Measurements from ENCODE around the gene UBR1.

The UBR1 gene

GRCh38 chr15:42903388-42904324 is 202.2 kb downstream of the UBR1 start:
- DNase-seq: no peak

DNA sequence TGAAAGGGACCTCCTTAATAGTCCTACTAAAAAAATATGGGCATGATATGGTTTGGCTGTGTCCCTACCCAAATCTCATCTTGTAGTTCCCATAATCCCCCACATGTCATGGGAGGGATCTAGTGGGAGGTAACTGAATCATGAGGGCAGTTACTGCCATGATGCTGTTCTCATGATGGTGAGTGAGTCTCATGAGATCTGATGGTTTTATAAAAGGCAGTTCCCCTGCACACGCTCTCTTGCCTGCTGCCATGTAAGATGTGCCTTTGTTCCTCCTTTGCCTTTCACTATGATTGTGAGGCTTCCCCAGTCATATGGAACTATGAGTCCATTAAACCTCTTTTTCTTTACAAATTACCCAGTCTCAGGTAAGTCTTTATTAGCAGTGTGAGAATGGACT is 211.9 kb downstream of the UBR1 start:
- peak; percentile 3 for DNase-seq
